Left lung (tissue), 10 donors: ENCODE measurements around the gene BDKRB2. TPM values are rescaled to one million over a fixed set of nuclear protein-coding genes. Genes with fewer than 3 reads are reported as not detected.

Source experiments
- ATAC-seq: fragments of 200-7000 bp; cut with Tn5 transposase; one replicate; pipeline ENCODE4 v1.9.1; 2020; ENCODE audit warnings: moderate library complexity
- DNase-seq, 4 donors: peaks; one replicate each; pipeline ENCODE4 v3.0.0-alpha.2; 2013 to 2020
- H3K27ac ChIP-seq, 2 donors: fragments of 200-600 bp; sonication (generic) in 1 of 2; one replicate each; pipeline versions ENCODE4 v1.5.0 to v1.8.0; 2020 to 2021
- H3K27me3 ChIP-seq, 2 donors: fragments of 200-600 bp; sonication (generic) in 1 of 2; one replicate each; pipeline versions ENCODE4 v1.5.0 to v1.8.0; 2020 to 2021
- H3K36me3 ChIP-seq, 2 donors: fragments of 200-600 bp; sonication (generic) in 1 of 2; one replicate each; pipeline versions ENCODE4 v1.5.0 to v1.8.0; 2020 to 2021
- H3K4me1 ChIP-seq, 2 donors: fragments of 200-600 bp; one replicate each; pipeline ENCODE4 v1.8.0; 2021
- H3K4me3 ChIP-seq, 2 donors: fragments of 200-600 bp; sonication (generic) in 1 of 2; one replicate each; pipeline versions ENCODE4 v1.5.0 to v1.8.0; 2020 to 2021; ENCODE audit warnings: mild to moderate bottlenecking in 1 of 2
- H3K9me3 ChIP-seq, 2 donors: fragments of 200-600 bp; sonication (generic) in 1 of 2; one replicate each; pipeline versions ENCODE4 v1.5.0 to v1.8.0; 2020 to 2021
- CTCF ChIP-seq, 2 donors: fragments of 200-600 bp; sonication (generic) in 1 of 2; IDR thresholded peaks; one replicate each; pipeline versions ENCODE4 v1.5.0 to v1.8.0; 2021; ENCODE audit warnings: antibody characterized with exemption in 2 of 2
- intact Hi-C, 2 donors: fragments of 100-400 bp; cut with DNase I; formaldehyde crosslinking; loops; one replicate each; pipeline versions ENCODE4 v1.11.2 to v1.14.2; 2022
- polyA plus RNA-seq, 6 donors: library from polyadenylated mRNA; unstranded; fragments of 120-200 nt; gene quantifications; one replicate each; pipeline ENCODE4 v1.2.1, GENCODE V29; 2013; ENCODE audit not compliant: insufficient read length in 6 of 6
- total RNA-seq, 2 donors: library from RNA; stranded (reverse); fragmentation: NEBNext Ultra II Directional; extraction: Animal tissue kit (Norgen Biotek cat#: 25700); gene quantifications; one replicate each; pipeline ENCODE4 v1.2.1, GENCODE V29; 2021
- donor health status: DM: no; HTN: yes; CAD: no.
- donor health status: DM: no; HTN: no; CAD: no.

The BDKRB2 gene
- total and polyA plus RNA-seq, 8 donors: 0.80 to 1.9 (median 1.2) TPM

GRCh38 chr14:96231526-96232130 is 27.0 kb downstream of the BDKRB2 start:
- DNase-seq: no peak
- no peak overlapping the region for H3K27ac ChIP-seq

GRCh38 chr14:96232506-96232905 is 27.9 kb downstream of the BDKRB2 start:
- DNase-seq (no peak), ATAC-seq (no peak)
- Histone ChIP-seq H3K27ac (no peak overlapping the region), H3K4me3 (no peak overlapping the region), H3K27me3 (no peaks in the 10 kb centered on the region), H3K4me1 (no peaks in the 10 kb centered on the region), H3K36me3 (no peaks in the 10 kb centered on the region), H3K9me3 (peaks cover 0 to 3% of the 10 kb centered on the region in 2 donors)
- no peak for TF ChIP-seq CTCF (IDR thresholded peaks at IDR 0.05)
- intact Hi-C loops: no loop called here

More at GRCh38 chr14:96231526-96232130, 27.0 kb downstream of the BDKRB2 start:
- Histone ChIP-seq H3K4me3 (no peak overlapping the region), H3K4me1 (no peaks in the 10 kb centered on the region), H3K9me3 (peaks cover 0 to 3% of the 10 kb centered on the region in 2 donors), H3K36me3 (no peaks in the 10 kb centered on the region), H3K27me3 (no peaks in the 10 kb centered on the region)
- no peak for ATAC-seq
- intact Hi-C loops: no loop called here
- TF ChIP-seq CTCF (IDR thresholded peaks at IDR 0.05): no peak

GRCh38 chr14:96233661-96234060 is 29.0 kb downstream of the BDKRB2 start:
- Histone ChIP-seq H3K9me3 (no peaks in the 10 kb centered on the region), H3K27me3 (no peaks in the 10 kb centered on the region), H3K4me1 (no peaks in the 10 kb centered on the region), H3K4me3 (no peak overlapping the region), H3K36me3 (no peaks in the 10 kb centered on the region), H3K27ac (no peak overlapping the region)
- ATAC-seq (no peak), DNase-seq (no peak)
- TF ChIP-seq CTCF (IDR thresholded peaks at IDR 0.05): no peak
- intact Hi-C loops: no loop called here

GRCh38 chr14:96235426-96235825 is 30.8 kb downstream of the BDKRB2 start:
- ATAC-seq (no peak), DNase-seq (no peak)
- no peak for TF ChIP-seq CTCF (IDR thresholded peaks at IDR 0.05)
- Histone ChIP-seq H3K27me3 (no peaks in the 10 kb centered on the region), H3K27ac (no peak overlapping the region), H3K9me3 (no peaks in the 10 kb centered on the region), H3K4me3 (no peak overlapping the region), H3K4me1 (no peaks in the 10 kb centered on the region), H3K36me3 (no peaks in the 10 kb centered on the region)
- intact Hi-C loops: no loop called here

- ATAC-seq: no peak
- Histone ChIP-seq H3K27ac (no peak overlapping the region), H3K27me3 (no peaks in the 10 kb centered on the region), H3K9me3 (no peaks in the 10 kb centered on the region), H3K36me3 (no peaks in the 10 kb centered on the region), H3K4me3 (no peak overlapping the region), H3K4me1 (no peaks in the 10 kb centered on the region)
- TF ChIP-seq CTCF (IDR thresholded peaks at IDR 0.05): no peak
- DNase-seq: no peak
- intact Hi-C loops: no loop called here
Observed at GRCh38 chr14:96237641-96238040, 33.0 kb downstream of the BDKRB2 start.
